GM21390 (cell line): Measurements from ENCODE around the gene CLEC19A.

Source experiments
- ATAC-seq: cut with Tn5 transposase; IDR thresholded peaks from one replicate; pipeline ENCODE4 v1.9.1; 2021; ENCODE audit not compliant: unreplicated experiment

The CLEC19A gene

GRCh38 chr16:19285431-19285830 is at the start of gene CLEC19A:
Gene CLEC19A, plus strand, starts transcription at chr16:19285731. Its CDS starts 121 bp downstream, at chr16:19285852.
- ATAC-seq, result no peak

- ATAC-seq, result no peak
Measured at GRCh38 chr16:19235886-19236285, 49.6 kb upstream of the CLEC19A start.

GRCh38 chr16:19236561-19237209 is 48.8 kb upstream of the CLEC19A start:
- no peak for ATAC-seq

GRCh38 chr16:19238406-19238805 is 47.1 kb upstream of the CLEC19A start:
- ATAC-seq, result no peak

- no peak for ATAC-seq
Measured at GRCh38 chr16:19239511-19240155, 45.9 kb upstream of the CLEC19A start.

GRCh38 chr16:19240494-19240893 is 45.0 kb upstream of the CLEC19A start:
- ATAC-seq, result no peak

GRCh38 chr16:19241512-19241911 is 44.0 kb upstream of the CLEC19A start:
- no peak for ATAC-seq

GRCh38 chr16:19242186-19242585 is 43.3 kb upstream of the CLEC19A start:
- ATAC-seq, result no peak

GRCh38 chr16:19242987-19243575 is 42.5 kb upstream of the CLEC19A start:
- ATAC-seq, result no peak

- ATAC-seq, result no peak
Measured at GRCh38 chr16:19245326-19245925, 40.1 kb upstream of the CLEC19A start.

GRCh38 chr16:19252904-19253303 is 32.6 kb upstream of the CLEC19A start:
- ATAC-seq, result no peak

- ATAC-seq, result no peak
Measured at GRCh38 chr16:19254611-19255010, 30.9 kb upstream of the CLEC19A start.

- ATAC-seq, result no peak
Measured at GRCh38 chr16:19264123-19264673, 21.3 kb upstream of the CLEC19A start.

GRCh38 chr16:19265380-19265930 is 20.1 kb upstream of the CLEC19A start:
- ATAC-seq, result no peak

GRCh38 chr16:19266774-19267173 is 18.8 kb upstream of the CLEC19A start:
- ATAC-seq, result no peak

- no peak for ATAC-seq
Measured at GRCh38 chr16:19269098-19269497, 16.4 kb upstream of the CLEC19A start.

GRCh38 chr16:19274165-19274797 is 11.2 kb upstream of the CLEC19A start:
- ATAC-seq, result no peak

GRCh38 chr16:19278403-19278802 is 7.1 kb upstream of the CLEC19A start:
- no peak for ATAC-seq

GRCh38 chr16:19281246-19281645 is 4.3 kb upstream of the CLEC19A start:
- ATAC-seq, result no peak

- no peak for ATAC-seq
Measured at GRCh38 chr16:19282101-19282500, 3.4 kb upstream of the CLEC19A start.

- no peak for ATAC-seq
Measured at GRCh38 chr16:19283637-19284036, 1.9 kb upstream of the CLEC19A start.
